SK-N-SH (cell line): ENCODE results near the gene ENSA. TPM values are rescaled to one million over a fixed set of nuclear protein-coding genes. Genes with fewer than 3 reads are reported as not detected.

Experiments used
- CTCF ChIA-PET: fragments of 300-600, 350-600 bp; formaldehyde crosslinking; extraction: SDS; loops from one replicate; lab custom pipeline; 2021; lab: Yijun Ruan, JAX
- POLR2A ChIA-PET: fragments of 350-600 bp; sonication (Branson Sonifier 250); formaldehyde crosslinking; extraction: SDS; loops from one replicate; lab custom pipeline; 2020; ENCODE audit warnings: antibody characterized with exemption, inconsistent platforms; lab: Yijun Ruan, JAX
- DNase-seq: peaks from one replicate; pipeline ENCODE4 v3.0.0; 2012
- H2AFZ ChIP-seq: fragments of 200-600 bp; sonication (generic); 2 replicates; pipeline ENCODE4 v1.8.1; 2016; ENCODE audit warnings: antibody characterized with exemption, mild to moderate bottlenecking, low read depth
- H3F3A ChIP-seq: fragments of 200-600 bp; sonication (generic); replicated peaks from 2 replicates; pipeline ENCODE3; 2016; ENCODE audit warnings: antibody characterized with exemption, mild to moderate bottlenecking; ENCODE audit not compliant: insufficient read depth
- H3K27ac ChIP-seq, 2 experiments: fragments of 200-500 bp in 1 of 2; fragments of 200-600 bp in 1 of 2; sonication (Bioruptor generic) in 1 of 2; sonication (generic), shearing (Covaris generic) in 1 of 2; 2 replicates each; pipeline versions ENCODE4 v1.5.1 to v1.6.1; 2014 to 2016; ENCODE audit warnings: low read depth in 2 of 2, inconsistent platforms in 1 of 2, low read length in 1 of 2, mild to moderate bottlenecking in 1 of 2, mixed read lengths in 1 of 2
- H3K27me3 ChIP-seq: fragments of 200-600 bp; sonication (generic), shearing (Covaris generic); 2 replicates; pipeline ENCODE4 v1.6.1; 2016; ENCODE audit warnings: mixed run types; ENCODE audit not compliant: insufficient read depth
- H3K36me3 ChIP-seq, 2 experiments: fragments of 200-500 bp in 1 of 2; fragments of 200-600 bp in 1 of 2; sonication (Bioruptor generic) in 1 of 2; sonication (generic) in 1 of 2; replicated peaks in 1 of 2; 2 replicates each; pipeline versions ENCODE3 to v1.5.1; 2014 to 2016; ENCODE audit warnings: low read length in 1 of 2, mild to moderate bottlenecking in 1 of 2; ENCODE audit not compliant: insufficient read depth in 2 of 2, control insufficient read depth in 1 of 2
- H3K4me1 ChIP-seq, 2 experiments: fragments of 200-500 bp in 1 of 2; fragments of 200-600 bp in 1 of 2; sonication (Bioruptor generic) in 1 of 2; sonication (generic), shearing (Covaris generic) in 1 of 2; 2 replicates each; pipeline versions ENCODE4 v1.5.1 to v1.6.1; 2014 to 2016; ENCODE audit warnings: low read depth in 1 of 2, low read length in 1 of 2, mixed run types in 1 of 2; ENCODE audit not compliant: insufficient read depth in 2 of 2, control insufficient read depth in 1 of 2
- H3K4me2 ChIP-seq: fragments of 200-600 bp; sonication (generic), shearing (Covaris generic); 2 replicates; pipeline ENCODE4 v1.6.1; 2017; ENCODE audit warnings: mixed run types
- H3K4me3 ChIP-seq, 2 experiments: fragments of 200-500 bp in 1 of 2; fragments of 200-600 bp in 1 of 2; sonication (Bioruptor generic) in 1 of 2; sonication (generic), shearing (Covaris generic) in 1 of 2; 2 replicates each; pipeline versions ENCODE4 v1.5.1 to v1.8.1; 2014 to 2016; ENCODE audit warnings: low read depth in 2 of 2, inconsistent platforms in 1 of 2, low read length in 1 of 2, mild to moderate bottlenecking in 1 of 2, mixed read lengths in 1 of 2, moderate library complexity in 1 of 2
- H3K79me2 ChIP-seq: fragments of 200-600 bp; sonication (generic); 2 replicates; pipeline ENCODE4 v1.8.1; 2017; ENCODE audit warnings: mild to moderate bottlenecking; ENCODE audit not compliant: insufficient read depth
- H3K9ac ChIP-seq: fragments of 200-600 bp; sonication (generic); 2 replicates; pipeline ENCODE4 v1.6.1; 2017; ENCODE audit warnings: mixed run types
- H3K9me2 ChIP-seq: fragments of 200-600 bp; sonication (generic); 2 replicates; pipeline ENCODE4 v1.6.1; 2017; ENCODE audit warnings: mixed run types
- H3K9me3 ChIP-seq: fragments of 200-600 bp; sonication (generic); 2 replicates; pipeline ENCODE4 v1.6.1; 2017; ENCODE audit warnings: mixed run types, mild to moderate bottlenecking, moderate library complexity
- H4K20me1 ChIP-seq: fragments of 200-600 bp; sonication (generic); 2 replicates; pipeline ENCODE4 v1.6.1; 2017; ENCODE audit warnings: mild to moderate bottlenecking, mixed run types; ENCODE audit not compliant: insufficient read depth
- ELF1 ChIP-seq: IDR thresholded peaks from 2 replicates; pipeline ENCODE4 v1.4.0; 2012
- EP300 ChIP-seq, 2 experiments: IDR thresholded peaks; 2 replicates each; pipeline versions ENCODE4 v1.4.0 to v1.6.1; 2012; ENCODE audit warnings: borderline replicate concordance in 1 of 2, low read depth in 1 of 2, low read length in 1 of 2
- EZH2phosphoT487 ChIP-seq: fragments of 200-600 bp; sonication (generic); IDR thresholded peaks from 2 replicates; pipeline ENCODE4 v1.6.1; 2017; ENCODE audit warnings: low read depth, mixed run types, mild to moderate bottlenecking, antibody characterized with exemption, moderate library complexity, borderline replicate concordance
- FOSL2 ChIP-seq: IDR thresholded peaks from 2 replicates; pipeline ENCODE4 v1.4.0; 2012; ENCODE audit warnings: low read depth, mild to moderate bottlenecking, moderate library complexity, borderline replicate concordance
- GABPA ChIP-seq: IDR thresholded peaks from 2 replicates; pipeline ENCODE4 v1.4.0; 2012; ENCODE audit warnings: low read depth, mild to moderate bottlenecking
- IRF3 ChIP-seq: fragments of 150-350 bp; IDR thresholded peaks from 2 replicates; pipeline ENCODE4 v1.6.1; 2016; ENCODE audit warnings: mild to moderate bottlenecking, low read depth, low read length
- JUND ChIP-seq: IDR thresholded peaks from 2 replicates; pipeline ENCODE4 v1.4.0; 2012
- MAX ChIP-seq: IDR thresholded peaks from 2 replicates; pipeline ENCODE4 v1.4.0; 2012; ENCODE audit warnings: low read depth
- MEF2A ChIP-seq: IDR thresholded peaks from 2 replicates; pipeline ENCODE4 v1.4.0; 2012; ENCODE audit warnings: low read depth, borderline replicate concordance
- NFIC ChIP-seq: IDR thresholded peaks from 2 replicates; pipeline ENCODE4 v1.4.0; 2012; ENCODE audit warnings: borderline replicate concordance
- PBX3 ChIP-seq: IDR thresholded peaks from 2 replicates; pipeline ENCODE4; 2012
- RFX5 ChIP-seq: IDR thresholded peaks from 2 replicates; pipeline ENCODE4 v1.6.1; 2012; ENCODE audit warnings: mild to moderate bottlenecking, improper control_type of control experiment, low read length
- RXRA ChIP-seq: IDR thresholded peaks from 2 replicates; pipeline ENCODE4 v1.4.0; 2012; ENCODE audit warnings: low read depth, mild to moderate bottlenecking, borderline replicate concordance
- SIN3A ChIP-seq: IDR thresholded peaks from 2 replicates; pipeline ENCODE4 v1.6.1; 2012; ENCODE audit warnings: low read depth, mild to moderate bottlenecking, low read length, moderate library complexity, borderline replicate concordance
- TAF1 ChIP-seq: IDR thresholded peaks from 2 replicates; pipeline ENCODE4 v1.6.1; 2012; ENCODE audit warnings: low read depth, mild to moderate bottlenecking, low read length, moderate library complexity, borderline replicate concordance
- TCF12 ChIP-seq: IDR thresholded peaks from 2 replicates; pipeline ENCODE4 v1.4.0; 2012
- USF2 ChIP-seq: fragments of 150-350 bp; IDR thresholded peaks from 2 replicates; pipeline ENCODE4 v1.6.1; 2017; ENCODE audit warnings: antibody characterized with exemption, low read length, low read depth, borderline replicate concordance
- ZBTB33 ChIP-seq: IDR thresholded peaks from 2 replicates; pipeline ENCODE4 v1.4.0; 2012; ENCODE audit warnings: low read depth, borderline replicate concordance
- WGBS: methylation state at CpG from one replicate; pipeline ENCODE4 v1.1.6; 2017; ENCODE audit warnings: low lambda C conversion rate; 5-methylcytosine and 5-hydroxymethylcytosine counted together
- polyA plus RNA-seq, 3 experiments: library from polyadenylated mRNA; depleted of rRNA; stranded (reverse); fragments of >200 nt; gene quantifications; 2 replicates each; pipeline ENCODE4 v1.2.3, GENCODE V29; 2012

Gene ENSA
- polyA plus RNA-seq, 1 of the 3 experiments (the other 2 are of a cell fraction) = 56.3 TPM

GRCh38 chr1:150615346-150616201, 13.8 kb downstream of the ENSA start:
- Histone ChIP-seq H3K27ac (peak overlapping the region in 1 of 2 experiments; percentile 97; a peak in 2 of 4 replicates), H3K36me3 (peaks cover 4 to 21% of the 10 kb centered on the region in 2 experiments), H3K4me1 (peaks cover 11 to 44% of the 10 kb centered on the region in 2 experiments), H3K4me3 (no peak overlapping the region), H3K9me3 (no peaks in the 10 kb centered on the region), H3K4me2 (no peak overlapping the region), H3F3A (peaks cover 60% of the 10 kb centered on the region), H3K9me2 (no peaks in the 10 kb centered on the region), H3K9ac (no peak overlapping the region), H2AFZ (no peak overlapping the region), H3K79me2 (peaks cover 31% of the 10 kb centered on the region), H3K27me3 (no peaks in the 10 kb centered on the region), H4K20me1 (no peaks in the 10 kb centered on the region)
- DNase-seq = no peak
- ChIA-PET CTCF (interaction anchor here (1.9 kb wide), 1 partner anchor 55 kb away, joined by 7 read pairs; no protein-coding TSS in a partner anchor), POLR2A (no interaction called here)
- TF ChIP-seq FOSL2 (no peak), TAF1 (no peak)
- 94% methylated on average over 12 of the region's 12 CpGs for WGBS

- H3K4me3 ChIP-seq = no peak overlapping the region
- H4K20me1 ChIP-seq = no peaks in the 10 kb centered on the region
- peak overlapping the region; percentile 70 for H3K4me2 ChIP-seq
- peaks cover 51% of the 10 kb centered on the region for H3F3A ChIP-seq
- no peaks in the 10 kb centered on the region for H3K9me3 ChIP-seq
- peaks cover 2 to 35% of the 10 kb centered on the region in 2 experiments; a peak in 3 of 4 replicates for H3K4me1 ChIP-seq
- H2AFZ ChIP-seq = no peak overlapping the region; the same call in 1 of the 2 replicates
- no peaks in the 10 kb centered on the region for H3K9me2 ChIP-seq
- H3K36me3 ChIP-seq = peaks cover 0 to 13% of the 10 kb centered on the region in 2 experiments
- WGBS = 45% methylated on average over 12 of the region's 12 CpGs
- ChIA-PET CTCF (interaction anchor here (1.1 kb wide), 1 partner anchor 53 kb away, joined by 6 read pairs; no protein-coding TSS in a partner anchor), POLR2A (no interaction called here)
- H3K27ac ChIP-seq = peak overlapping the region; percentile 71 to 97
- H3K27me3 ChIP-seq = no peaks in the 10 kb centered on the region
- peak overlapping the region; percentile 64 for H3K9ac ChIP-seq
- DNase-seq = no peak
- peaks cover 28% of the 10 kb centered on the region for H3K79me2 ChIP-seq
- TF ChIP-seq ELF1 (peak; percentile 15; the same call in 1 of the 2 replicates), NFIC (peak; percentile 52), MAX (peak; percentile 49; the same call in 1 of the 2 replicates), MEF2A (no peak), FOSL2 (peak; percentile 95), TCF12 (peak; percentile 76), EZH2phosphoT487 (no peak), USF2 (no peak), RXRA (no peak), EP300 (IDR thresholded peaks at IDR 0.05; ENCODE audit: borderline replicate concordance in 1 of 2, low read depth in 1 of 2, low read length in 1 of 2) (peak in 1 of 2 experiments; percentile 57; a peak in 1 of 4 replicates), ZBTB33 (no peak), PBX3 (peak; percentile 89), JUND (peak; percentile 93), SIN3A (0 out of 2 replicates have a peak, but pooled peaks have one; percentile 62), GABPA (peak; percentile 50; the same call in 1 of the 2 replicates), IRF3 (no peak), RFX5 (no peak)
Observed at GRCh38 chr1:150613061-150613920, 16.1 kb downstream of the ENSA start.
